ENCODE data around the gene PSD4.

Gene PSD4

DNA sequence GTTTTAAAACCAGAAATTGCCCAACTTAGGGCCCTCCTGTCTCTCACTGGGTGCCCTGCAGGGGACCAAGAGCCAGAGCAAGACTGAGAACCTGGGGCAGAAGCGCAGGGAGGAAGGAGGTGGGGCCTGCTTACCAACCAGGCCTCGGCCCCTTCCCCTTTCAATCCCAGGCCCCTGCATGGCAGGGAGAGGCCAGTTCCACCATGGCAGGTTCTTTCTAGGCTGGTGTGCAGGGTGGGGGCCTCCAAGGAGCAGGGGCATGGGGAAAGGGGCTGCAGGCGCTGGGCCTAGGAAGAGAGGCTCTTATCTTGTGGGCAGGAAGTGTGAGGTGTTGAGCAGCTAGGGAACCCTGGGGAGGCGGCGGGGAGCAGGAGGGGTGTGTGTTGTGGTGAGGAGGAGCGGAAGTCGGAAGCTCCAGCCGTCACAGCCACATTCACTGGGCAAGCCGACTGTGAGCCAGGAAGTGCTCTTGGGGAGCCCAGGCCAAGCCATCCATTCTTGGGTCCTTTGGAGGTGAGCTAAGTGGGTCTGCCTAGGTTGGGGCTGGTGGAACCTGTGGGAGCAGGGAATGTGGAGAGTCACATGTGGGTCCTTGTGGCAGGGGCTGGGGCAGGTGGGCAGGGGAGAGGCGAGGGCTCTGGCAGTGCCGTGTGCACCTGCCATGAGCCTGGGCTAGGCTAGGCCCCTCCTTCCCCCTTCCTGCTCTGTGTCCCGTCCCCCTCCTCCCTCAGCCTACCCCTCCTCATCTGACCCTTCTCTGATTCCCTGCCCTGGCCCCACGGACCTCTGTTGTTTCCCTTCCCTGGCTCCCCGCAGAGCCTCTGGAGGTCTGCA, at the start of gene PSD4:
Gene PSD4 (plus strand): TSS at position 430 of the 834 bp plus-strand sequence. CDS start 8,486 bp downstream, outside the sequence.
- DNase-seq: no peak

DNA sequence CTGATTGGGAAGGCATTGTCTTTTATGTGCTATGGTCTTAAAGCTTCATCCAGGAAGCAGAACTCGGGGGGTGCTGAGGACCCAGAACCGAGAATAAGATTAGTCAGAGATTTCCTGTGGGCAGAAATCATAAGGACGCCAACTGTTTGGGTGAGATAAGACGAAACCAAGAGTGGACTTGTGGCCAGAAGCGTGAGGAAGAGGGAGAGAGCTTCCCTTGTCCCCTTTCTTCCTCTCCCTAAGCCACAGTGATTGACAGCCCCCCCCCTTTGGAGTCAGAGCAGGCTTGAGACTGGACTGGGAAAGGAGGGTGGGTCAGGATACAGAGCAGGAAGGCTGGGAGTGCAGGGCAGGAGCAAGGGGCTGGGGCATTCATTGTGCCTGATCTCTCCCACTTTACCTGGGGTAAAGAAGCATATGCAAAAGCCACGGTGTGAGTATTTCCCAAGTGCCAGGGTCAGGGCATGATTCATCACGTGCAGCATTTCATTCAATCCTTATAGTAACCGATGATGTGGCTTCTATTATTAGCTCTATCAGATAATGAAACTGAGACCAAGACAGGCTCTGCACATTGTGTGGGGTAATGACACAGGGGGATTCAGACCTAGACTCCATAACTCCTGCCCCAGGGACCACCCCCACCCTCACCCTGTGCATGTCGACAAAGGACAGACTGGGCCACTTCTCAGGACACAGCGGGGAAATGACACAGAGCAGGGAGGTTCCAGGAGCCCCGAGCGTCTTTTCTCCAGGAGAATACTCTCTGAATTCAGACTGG, 49.4 kb upstream of the PSD4 start:
- DNase-seq: no peak

DNA sequence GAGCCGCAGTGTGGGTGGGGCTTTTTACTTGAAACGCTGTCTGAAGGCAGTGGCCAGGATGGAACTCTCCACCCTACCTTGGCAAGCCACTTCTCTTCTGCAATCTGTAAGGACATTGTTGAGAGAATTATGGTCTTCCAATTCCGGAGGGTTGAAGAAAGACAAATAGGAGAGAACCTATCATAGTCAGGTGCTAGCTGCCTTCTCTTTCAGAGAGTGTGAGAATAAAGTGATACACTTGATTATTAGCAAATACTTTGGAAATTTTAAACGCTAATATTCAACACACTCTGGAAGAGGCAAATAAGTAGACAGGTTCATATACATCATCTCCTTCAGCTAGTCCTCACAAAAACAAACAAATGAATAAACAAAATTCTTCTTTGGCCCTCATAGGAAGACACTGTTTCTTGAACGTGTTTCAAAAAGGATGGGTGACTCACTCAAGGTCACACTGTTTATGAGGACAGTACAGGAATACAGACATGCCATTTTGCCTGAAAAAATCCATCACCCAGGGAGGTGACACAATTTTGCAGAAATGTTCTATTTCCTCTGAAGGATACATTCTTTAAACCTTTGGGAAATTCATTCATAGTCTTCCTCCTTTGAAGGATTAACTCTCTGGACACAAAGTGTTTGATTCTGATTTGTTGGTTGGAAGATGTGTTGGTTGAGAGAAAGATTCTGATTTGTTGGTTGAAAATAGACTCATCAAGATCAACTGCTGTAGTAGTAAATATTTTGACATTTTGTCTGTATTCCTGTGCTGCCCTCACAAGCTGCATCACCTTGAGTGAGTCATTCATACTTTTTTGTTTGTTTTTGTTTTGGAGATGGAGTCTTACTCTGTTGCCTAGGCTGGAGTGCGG, 48.6 kb upstream of the PSD4 start:
- DNase-seq: no peak

DNA sequence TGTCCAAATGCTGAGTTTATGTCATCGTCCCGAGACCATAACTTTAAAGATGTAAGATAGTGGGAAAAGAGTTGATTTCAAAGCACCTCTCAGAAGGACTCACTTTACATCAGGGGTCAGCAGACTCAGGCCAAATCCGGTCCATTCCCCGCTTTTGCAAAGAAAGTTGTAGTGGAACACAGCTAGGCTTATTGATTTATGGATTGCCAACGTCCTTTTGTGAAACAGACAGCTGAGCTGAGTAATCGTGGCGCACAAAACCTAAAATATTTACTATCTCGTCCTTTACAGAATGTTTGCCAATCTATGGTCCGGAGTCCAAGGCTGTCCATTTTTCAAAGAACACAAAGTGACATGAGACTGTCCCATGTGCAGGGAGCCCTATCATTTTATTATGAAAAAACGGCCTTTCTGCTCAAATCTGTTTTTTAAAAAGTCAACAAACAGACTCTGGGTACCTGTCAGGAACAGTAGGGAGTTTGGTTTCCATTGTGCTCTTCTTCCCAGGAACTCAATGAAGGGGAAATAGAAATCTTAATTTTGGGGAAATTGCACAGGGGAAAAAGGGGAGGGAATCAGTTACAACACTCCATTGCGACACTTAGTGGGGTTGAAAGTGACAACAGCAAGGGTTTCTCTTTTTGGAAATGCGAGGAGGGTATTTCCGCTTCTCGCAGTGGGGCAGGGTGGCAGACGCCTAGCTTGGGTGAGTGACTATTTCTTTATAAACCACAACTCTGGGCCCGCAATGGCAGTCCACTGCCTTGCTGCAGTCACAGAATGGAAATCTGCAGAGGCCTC, 46.7 kb upstream of the PSD4 start, which contains the start of gene IL1RN:
Gene IL1RN (plus strand): TSS at position 754 of the 801 bp plus-strand sequence. CDS start 27 bp downstream, at position 781.
- DNase-seq: no peak

DNA sequence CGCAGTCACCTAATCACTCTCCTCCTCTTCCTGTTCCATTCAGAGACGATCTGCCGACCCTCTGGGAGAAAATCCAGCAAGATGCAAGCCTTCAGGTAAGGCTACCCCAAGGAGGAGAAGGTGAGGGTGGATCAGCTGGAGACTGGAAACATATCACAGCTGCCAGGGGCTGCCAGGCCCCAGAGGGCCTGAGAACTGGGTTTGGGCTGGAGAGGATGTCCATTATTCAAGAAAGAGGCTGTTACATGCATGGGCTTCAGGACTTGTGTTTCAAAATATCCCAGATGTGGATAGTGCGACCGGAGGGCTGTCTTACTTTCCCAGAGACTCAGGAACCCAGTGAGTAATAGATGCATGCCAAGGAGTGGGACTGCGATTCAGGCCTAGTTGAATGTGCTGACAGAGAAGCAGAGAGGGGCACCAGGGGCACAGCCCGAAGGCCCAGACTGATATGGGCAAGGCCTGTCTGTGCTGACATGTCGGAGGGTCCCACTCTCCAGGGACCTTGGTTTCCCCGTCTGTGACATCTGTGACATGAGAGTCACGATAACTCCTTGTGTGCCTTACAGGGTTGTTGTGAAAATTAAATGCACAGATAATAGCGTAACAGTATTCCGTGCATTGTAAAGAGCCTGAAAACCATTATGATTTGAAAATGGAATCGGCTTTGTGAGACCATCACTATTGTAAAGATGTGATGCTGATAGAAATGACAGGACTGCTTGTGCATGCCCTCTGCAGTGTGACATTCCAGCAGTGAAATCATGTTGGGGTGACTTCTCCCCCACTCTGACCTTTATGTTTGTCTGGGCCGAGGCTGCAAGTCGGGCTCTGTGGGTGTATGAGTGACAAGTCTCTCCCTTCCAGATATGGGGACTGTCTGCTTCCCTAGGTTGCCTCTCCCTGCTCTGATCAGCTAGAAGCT, 45.9 kb upstream of the PSD4 start:
- DNase-seq: no peak

DNA sequence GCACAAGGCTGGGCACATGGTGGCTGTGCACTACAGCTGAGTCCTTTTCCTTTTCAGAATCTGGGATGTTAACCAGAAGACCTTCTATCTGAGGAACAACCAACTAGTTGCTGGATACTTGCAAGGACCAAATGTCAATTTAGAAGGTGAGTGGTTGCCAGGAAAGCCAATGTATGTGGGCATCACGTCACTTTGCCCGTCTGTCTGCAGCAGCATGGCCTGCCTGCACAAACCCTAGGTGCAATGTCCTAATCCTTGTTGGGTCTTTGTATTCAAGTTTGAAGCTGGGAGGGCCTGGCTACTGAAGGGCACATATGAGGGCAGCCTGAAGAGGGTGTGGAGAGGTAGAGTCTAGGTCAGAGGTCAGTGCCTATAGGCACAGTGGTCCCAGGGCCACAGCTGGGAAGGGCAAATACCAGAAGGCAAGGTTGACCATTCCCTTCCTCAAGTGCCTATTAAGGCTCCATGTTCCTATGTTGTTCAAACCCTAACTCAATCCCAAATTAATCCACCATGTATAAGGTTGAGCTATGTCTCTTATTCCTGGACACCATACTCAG, 44.2 kb upstream of the PSD4 start:
- DNase-seq: no peak

DNA sequence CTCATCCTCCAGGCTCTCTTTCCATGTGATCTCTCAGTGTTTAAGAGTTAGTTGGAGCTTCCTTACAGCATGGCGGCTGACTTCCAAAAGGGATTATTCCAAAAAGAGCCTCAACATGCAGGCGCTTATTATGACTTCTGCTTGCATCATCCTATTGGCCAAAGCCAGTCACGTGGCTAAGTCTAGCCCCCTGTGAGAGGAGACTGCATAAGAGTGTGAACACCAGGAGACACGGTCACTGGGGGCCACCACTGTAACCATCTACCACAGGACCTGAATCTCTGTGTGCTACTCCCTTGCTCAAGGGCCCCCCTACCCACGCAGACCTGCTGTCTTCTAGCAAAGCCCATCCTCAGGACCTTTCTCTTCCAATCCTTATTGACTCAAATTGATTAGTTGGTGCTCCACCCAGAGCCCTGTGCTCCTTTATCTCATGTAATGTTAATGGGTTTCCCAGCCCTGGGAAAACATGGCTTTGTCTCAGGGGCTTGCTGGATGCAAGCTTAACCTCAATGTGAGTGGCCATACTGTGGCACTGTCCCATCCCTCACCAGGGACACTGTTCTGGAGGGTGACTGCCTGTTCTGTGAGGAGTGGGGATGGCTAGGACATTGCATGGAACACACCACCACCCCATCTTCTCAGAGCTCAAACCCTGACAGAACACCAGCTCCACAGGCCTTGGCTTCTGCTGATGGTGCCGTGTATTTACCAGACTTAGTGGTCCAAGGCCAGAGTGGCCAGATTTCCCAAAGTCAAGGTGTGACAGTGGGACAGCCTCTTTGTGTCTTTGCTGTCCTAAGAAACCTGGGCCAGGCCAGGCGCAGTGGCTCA, 42.2 kb upstream of the PSD4 start:
- no peak for DNase-seq

DNA sequence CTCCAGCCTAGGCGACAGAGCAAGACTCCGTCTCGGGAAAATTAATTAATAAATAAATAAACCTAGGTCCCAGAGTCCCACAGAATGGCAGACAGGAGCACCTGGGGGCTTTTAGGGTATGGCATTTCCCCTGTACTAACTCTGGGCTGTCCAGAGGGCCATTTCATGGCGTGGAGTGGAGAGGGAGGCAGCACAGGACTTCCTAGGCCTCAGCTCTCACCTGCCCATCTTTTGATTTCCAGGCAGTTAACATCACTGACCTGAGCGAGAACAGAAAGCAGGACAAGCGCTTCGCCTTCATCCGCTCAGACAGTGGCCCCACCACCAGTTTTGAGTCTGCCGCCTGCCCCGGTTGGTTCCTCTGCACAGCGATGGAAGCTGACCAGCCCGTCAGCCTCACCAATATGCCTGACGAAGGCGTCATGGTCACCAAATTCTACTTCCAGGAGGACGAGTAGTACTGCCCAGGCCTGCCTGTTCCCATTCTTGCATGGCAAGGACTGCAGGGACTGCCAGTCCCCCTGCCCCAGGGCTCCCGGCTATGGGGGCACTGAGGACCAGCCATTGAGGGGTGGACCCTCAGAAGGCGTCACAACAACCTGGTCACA, 41.3 kb upstream of the PSD4 start:
- DNase-seq: no peak

DNA sequence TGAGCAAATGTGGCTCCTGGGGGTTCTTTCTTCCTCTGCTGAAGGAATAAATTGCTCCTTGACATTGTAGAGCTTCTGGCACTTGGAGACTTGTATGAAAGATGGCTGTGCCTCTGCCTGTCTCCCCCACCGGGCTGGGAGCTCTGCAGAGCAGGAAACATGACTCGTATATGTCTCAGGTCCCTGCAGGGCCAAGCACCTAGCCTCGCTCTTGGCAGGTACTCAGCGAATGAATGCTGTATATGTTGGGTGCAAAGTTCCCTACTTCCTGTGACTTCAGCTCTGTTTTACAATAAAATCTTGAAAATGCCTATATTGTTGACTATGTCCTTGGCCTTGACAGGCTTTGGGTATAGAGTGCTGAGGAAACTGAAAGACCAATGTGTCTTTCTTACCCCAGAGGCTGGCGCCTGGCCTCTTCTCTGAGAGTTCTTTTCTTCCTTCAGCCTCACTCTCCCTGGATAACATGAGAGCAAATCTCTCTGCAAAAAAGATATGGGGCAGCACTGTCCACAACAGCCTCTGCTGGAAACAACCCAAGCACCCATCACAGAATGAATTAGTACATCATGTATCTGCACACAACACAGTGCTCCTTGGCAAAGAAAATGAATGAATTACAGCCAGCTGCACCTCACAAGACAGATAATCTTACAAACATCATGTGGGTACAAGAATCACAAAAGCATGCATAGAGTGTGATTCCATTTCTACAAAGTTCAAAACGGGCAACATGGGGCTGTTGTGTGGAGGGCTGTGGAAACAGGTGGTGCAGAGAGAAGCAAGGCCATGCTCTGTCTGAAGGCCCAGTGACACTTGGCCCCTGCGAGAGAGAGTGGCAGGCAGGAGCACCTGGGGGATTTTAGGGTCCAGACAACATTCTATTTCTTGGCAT, 39.8 kb upstream of the PSD4 start:
- DNase-seq: no peak

DNA sequence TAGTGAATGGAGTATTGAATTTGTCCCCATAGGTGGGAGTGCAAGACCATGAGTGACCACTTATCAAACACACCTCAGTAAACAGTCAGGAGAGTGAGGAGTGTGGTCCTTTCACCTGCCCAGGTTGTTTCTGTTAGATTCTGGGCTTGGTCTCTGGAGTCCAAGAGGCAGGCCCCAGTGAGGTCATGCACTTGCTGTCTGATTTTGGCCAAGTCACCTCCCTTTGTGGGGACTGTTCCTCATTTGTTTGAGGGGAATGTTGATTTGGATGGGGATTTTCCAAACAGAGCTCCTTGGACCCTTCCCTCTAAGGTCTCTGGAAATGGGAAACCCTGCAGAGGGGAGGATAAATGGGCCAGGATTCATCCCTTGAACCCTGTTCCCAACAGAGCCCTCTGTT, 39.1 kb upstream of the PSD4 start:
- no peak for DNase-seq

DNA sequence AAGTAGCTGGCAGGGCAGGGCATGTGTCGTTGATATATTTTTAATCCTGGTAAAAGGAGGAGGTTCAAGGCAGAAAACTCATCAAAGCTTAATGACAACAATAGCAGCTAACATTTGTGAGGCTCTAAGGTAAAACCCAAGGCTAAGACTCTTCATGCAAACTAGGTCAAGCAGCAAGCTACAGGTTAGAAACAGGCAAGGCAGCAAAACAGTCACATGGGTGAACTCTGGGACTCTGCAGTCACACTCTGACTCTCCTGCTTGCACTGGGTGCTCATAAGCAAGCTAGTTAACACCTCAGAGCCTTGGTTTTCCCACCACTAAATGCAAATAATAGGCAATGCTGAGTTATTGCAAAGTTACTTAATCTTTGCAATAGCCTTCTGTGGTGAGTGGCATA, 38.5 kb upstream of the PSD4 start:
- no peak for DNase-seq

DNA sequence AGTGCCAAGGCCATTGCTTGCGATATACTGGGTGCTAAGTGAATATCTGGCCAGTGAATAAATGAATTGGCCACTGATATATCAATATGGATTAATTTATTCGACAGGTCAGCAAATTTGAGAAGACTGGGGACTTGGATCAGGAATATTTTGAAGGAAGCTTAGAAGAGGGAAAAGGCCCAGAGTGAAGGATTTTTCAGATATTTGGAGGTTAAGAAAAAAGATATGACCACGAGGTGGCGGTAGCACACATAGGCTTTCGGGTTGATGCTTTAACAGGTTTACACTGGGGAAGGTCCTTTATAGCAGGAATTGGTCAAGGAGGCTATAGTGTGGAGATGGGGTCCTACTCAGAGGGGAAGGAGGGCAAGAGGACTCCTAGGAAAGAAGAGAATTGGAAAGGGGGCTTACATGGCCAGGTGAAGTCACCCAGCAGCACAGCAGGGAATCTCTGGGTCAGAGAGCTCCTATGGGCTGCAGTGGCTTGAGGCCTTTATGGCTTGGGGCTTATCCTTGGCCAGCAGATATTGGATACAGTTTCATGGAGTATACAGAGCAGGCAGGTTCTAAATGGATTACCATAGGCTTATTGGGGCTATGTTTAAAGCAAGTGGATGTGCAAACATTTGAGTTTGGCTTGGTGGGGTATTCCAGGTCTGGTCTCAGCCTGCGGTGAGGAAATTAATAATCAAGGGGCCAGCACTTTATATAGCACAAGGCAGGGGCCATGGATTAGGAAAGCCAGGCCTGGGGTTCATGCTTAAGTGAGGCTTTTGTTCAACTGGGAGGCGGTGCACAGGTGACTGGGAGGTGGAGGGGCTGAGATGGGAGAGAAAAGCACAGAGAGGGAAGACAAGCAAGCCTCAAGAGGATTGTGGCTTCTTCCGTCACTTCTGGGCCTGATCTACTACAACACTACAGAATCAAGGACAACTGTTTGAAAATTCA, 36.7 kb upstream of the PSD4 start:
- peak; percentile 2 for DNase-seq

DNA sequence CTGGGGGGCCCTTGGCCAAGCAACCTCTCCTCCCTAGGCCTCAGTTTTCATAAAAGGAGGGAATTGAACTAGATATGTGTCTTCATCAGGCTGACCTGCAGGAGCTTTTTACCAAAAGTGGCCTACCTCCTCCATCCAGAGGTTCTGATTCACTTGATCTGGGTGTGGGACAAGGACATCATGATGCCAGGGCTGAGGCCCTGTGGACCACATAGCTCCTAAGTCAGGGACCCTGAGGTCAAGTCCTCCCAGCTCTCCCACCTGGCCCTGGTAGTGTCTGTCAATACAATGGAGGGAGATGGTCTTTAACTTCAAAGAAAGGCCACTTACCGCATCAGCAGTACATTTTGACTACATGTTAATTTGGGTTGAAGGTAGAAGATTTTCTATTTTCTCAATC, 35.9 kb upstream of the PSD4 start:
- no peak for DNase-seq

DNA sequence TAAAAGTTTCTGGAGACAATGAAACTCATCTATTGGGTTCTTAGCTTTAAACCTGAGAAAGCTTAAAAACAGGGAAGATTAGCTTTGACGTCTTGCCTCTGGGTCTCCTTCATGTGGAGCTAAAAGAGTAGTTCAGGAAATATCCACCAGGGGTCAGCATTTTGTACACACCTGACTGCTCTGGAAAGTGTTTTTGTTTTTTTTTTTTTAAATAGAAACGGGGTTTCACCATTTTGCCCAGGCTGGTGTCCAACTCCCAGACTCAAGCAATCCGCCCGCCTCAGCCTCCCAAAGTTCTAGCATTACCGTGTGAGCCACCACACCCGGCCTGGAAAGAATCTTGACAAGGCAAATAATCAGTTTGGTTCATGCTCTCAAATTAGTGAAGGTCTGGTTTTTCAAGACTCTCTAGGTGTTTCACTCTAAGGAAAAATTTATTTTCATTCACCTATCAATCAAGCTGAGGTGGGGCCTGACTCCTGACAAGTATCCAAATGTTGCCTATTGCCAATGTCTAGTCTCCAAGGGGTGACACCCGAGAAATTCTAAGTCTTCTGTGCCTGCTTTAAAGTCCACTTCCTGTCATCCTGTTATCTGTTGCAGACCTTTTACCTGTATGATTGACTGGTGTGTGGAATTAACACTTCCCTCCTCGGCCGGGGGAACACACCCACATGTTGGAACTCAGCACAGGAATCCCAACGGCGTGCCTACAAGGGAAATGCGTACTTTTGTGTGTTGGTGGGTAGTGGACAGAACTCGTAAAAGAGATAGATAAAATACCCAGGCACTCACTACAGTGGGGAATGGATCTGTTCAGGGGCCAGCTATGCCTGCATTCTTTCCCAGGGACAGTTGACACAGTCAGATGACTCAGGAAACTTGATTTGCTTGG, 35.1 kb upstream of the PSD4 start:
- DNase-seq: peak; percentile 56

DNA sequence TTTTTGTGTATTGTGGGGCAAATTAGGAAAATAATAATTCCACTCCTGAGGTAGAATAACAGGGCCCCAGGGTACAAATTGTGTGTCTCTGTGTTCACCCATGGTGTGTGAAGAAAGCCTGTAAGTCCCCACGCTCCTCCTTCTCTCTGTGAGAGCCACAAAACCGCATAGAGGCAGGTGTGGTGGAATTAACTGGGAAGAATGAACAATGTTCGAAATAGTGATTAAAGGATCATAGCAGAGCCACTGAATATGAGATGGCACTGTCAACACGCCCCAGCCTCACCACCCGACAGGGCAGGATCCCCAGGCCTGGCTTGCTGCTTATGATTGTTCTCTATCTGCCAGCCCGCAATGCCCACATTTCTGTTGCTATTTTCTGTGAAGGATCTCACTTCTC, 32.3 kb upstream of the PSD4 start:
- DNase-seq: no peak

DNA sequence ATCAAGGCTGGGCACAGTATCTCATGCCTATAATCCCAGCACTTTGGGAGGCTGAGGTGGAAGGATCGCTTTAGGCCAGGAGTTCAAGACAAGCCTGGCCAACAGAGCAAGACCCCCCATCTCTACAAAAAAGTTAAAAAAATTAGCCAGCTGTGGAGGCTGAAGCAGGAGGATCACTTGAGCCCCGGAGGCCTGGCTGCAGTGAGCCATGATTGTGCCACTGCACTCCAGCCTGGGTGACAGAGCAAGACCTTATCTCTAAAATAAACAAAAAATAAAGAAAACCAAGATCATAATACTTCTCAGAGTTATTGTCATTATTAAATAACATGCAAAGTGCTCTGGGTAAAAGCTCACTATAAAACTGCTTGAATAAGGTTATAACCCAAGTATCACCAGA, 31.5 kb upstream of the PSD4 start:
- no peak for DNase-seq

Measured in NCI-H774 (cell line).